ENCODE data around the gene NID1.
"Not testable (repeated sequence)": the region's sequence is repeated elsewhere in the genome, so short reads cannot be mapped to it uniquely, and the experiment has no call there.

The NID1 gene

DNA sequence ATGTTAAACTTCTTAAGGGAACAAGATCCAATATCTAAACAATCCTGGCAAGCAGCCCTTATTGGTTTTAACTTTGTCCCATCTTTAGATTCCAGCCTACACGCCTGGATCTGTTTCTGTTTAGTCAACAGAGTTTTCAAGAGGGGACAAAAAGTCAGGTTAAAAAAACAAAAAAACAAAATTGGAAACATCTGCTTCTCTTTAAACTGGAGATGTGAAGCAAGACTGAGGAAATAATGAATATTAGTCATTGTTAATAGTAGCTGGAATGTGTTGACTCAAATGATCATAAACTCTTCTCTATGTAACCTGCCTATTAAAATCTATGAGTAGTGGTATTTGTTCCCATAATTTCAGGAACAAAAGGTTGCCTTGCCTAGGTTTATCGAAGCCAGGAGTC, 55.0 kb downstream of the NID1 start:
- no peak overlapping the region for H3K9ac ChIP-seq (ENCODE audit: low read length)
- no peak overlapping the region for H3K4me3 ChIP-seq (ENCODE audit: low read length)
- H3K9me2 ChIP-seq (replicated peaks; ENCODE audit: insufficient read depth, low read length), result no peaks in the 10 kb centered on the region
- no peaks in the 10 kb centered on the region for H3K36me3 ChIP-seq (replicated peaks; ENCODE audit: insufficient read depth, low read length)
- H3K79me2 ChIP-seq (ENCODE audit: low read length), result no peaks in the 10 kb centered on the region
- no peaks in the 10 kb centered on the region for H3K4me1 ChIP-seq (ENCODE audit: low read length)
- H2AFZ ChIP-seq (ENCODE audit: low read length), result no peak overlapping the region
- no peaks in the 10 kb centered on the region for H3F3A ChIP-seq (ENCODE audit: insufficient read depth, low read length)
- TF ChIP-seq, protein P1, sequence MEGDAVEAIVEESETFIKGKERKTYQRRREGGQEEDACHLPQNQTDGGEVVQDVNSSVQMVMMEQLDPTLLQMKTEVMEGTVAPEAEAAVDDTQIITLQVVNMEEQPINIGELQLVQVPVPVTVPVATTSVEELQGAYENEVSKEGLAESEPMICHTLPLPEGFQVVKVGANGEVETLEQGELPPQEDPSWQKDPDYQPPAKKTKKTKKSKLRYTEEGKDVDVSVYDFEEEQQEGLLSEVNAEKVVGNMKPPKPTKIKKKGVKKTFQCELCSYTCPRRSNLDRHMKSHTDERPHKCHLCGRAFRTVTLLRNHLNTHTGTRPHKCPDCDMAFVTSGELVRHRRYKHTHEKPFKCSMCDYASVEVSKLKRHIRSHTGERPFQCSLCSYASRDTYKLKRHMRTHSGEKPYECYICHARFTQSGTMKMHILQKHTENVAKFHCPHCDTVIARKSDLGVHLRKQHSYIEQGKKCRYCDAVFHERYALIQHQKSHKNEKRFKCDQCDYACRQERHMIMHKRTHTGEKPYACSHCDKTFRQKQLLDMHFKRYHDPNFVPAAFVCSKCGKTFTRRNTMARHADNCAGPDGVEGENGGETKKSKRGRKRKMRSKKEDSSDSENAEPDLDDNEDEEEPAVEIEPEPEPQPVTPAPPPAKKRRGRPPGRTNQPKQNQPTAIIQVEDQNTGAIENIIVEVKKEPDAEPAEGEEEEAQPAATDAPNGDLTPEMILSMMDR (IDR thresholded peaks at IDR 0.05; ENCODE audit: low read length), result no peak
- TF ChIP-seq EZH2phosphoT487 (IDR thresholded peaks at IDR 0.05; ENCODE audit: low read length) (no peak), EZH2 (optimal IDR thresholded peaks at IDR 0.05; ENCODE audit: low read depth, low read length) (no peak)
- H4K20me1 ChIP-seq (ENCODE audit: insufficient read depth, low read length), result no peaks in the 10 kb centered on the region
- no peak overlapping the region for H3K27ac ChIP-seq (ENCODE audit: low read length)
- no peak overlapping the region for H3K4me2 ChIP-seq (ENCODE audit: low read depth, low read length)
- no peaks in the 10 kb centered on the region for H3K27me3 ChIP-seq (replicated peaks; ENCODE audit: insufficient read depth, low read length)
- no peak for DNase-seq
- no peaks in the 10 kb centered on the region for H3K9me3 ChIP-seq (replicated peaks; ENCODE audit: insufficient read depth, low read length)

DNA sequence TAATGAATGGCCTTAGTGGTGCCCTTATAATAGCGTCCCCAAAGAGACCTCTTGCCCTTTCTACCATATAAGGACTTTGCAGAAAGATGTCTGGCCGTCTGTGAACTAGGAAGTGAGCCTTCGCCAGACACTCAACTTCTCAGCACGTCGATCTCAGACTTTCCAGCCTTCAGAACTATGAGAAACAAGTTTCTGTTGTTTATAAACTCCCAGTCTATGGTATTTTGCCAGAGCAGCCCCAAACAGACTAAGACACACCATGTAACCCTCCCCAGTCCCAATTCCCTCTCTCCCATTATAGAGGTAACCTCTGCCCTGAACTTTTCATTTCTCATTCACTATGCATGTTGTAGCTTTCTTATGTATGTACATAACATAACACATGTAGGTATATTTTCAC, 55.7 kb downstream of the NID1 start:
- no peak overlapping the region for H3K27ac ChIP-seq (ENCODE audit: low read length)
- no peaks in the 10 kb centered on the region for H3K36me3 ChIP-seq (replicated peaks; ENCODE audit: insufficient read depth, low read length)
- no peaks in the 10 kb centered on the region for H3K9me3 ChIP-seq (replicated peaks; ENCODE audit: insufficient read depth, low read length)
- no peaks in the 10 kb centered on the region for H3F3A ChIP-seq (ENCODE audit: insufficient read depth, low read length)
- no peaks in the 10 kb centered on the region for H3K27me3 ChIP-seq (replicated peaks; ENCODE audit: insufficient read depth, low read length)
- H3K4me1 ChIP-seq (ENCODE audit: low read length), result no peaks in the 10 kb centered on the region
- no peak overlapping the region for H2AFZ ChIP-seq (ENCODE audit: low read length)
- no peak overlapping the region for H3K9ac ChIP-seq (ENCODE audit: low read length)
- H3K4me2 ChIP-seq (ENCODE audit: low read depth, low read length), result no peak overlapping the region
- no peaks in the 10 kb centered on the region for H4K20me1 ChIP-seq (ENCODE audit: insufficient read depth, low read length)
- no peak overlapping the region for H3K4me3 ChIP-seq (ENCODE audit: low read length)
- TF ChIP-seq, protein P1 (IDR thresholded peaks at IDR 0.05; ENCODE audit: low read length), result no peak
- TF ChIP-seq EZH2phosphoT487 (IDR thresholded peaks at IDR 0.05; ENCODE audit: low read length), result no peak
- no peak for TF ChIP-seq EZH2 (optimal IDR thresholded peaks at IDR 0.05; ENCODE audit: low read depth, low read length)
- H3K9me2 ChIP-seq (replicated peaks; ENCODE audit: insufficient read depth, low read length), result no peaks in the 10 kb centered on the region
- no peaks in the 10 kb centered on the region for H3K79me2 ChIP-seq (ENCODE audit: low read length)
- DNase-seq, result no peak

DNA sequence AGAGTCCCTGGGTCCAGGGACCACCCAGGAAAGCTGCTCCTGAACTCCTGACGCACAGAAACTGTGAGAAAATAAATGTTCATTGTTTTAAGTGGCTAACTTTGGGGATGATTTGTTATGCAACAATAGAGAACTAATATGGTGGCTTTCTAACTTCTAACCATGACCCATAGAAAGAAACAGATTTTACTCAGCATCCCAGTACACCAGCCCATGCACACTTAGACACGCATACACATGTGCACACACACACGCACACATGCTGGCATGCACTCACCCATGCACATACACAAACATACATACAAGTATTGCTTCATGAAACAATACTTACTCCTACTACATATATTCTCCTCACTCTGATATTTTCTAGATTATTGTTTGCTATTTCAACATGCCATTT, 57.1 kb downstream of the NID1 start:
- Histone ChIP-seq H3K9ac (ENCODE audit: low read length) (no peak overlapping the region), H3K79me2 (ENCODE audit: low read length) (no peaks in the 10 kb centered on the region), H3K36me3 (replicated peaks; ENCODE audit: insufficient read depth, low read length) (no peaks in the 10 kb centered on the region), H3K9me3 (replicated peaks; ENCODE audit: insufficient read depth, low read length) (no peaks in the 10 kb centered on the region), H3K9me2 (replicated peaks; ENCODE audit: insufficient read depth, low read length) (no peaks in the 10 kb centered on the region), H3K4me3 (ENCODE audit: low read length) (no peak overlapping the region), H2AFZ (ENCODE audit: low read length) (no peak overlapping the region), H3F3A (ENCODE audit: insufficient read depth, low read length) (no peaks in the 10 kb centered on the region), H3K27ac (ENCODE audit: low read length) (no peak overlapping the region), H4K20me1 (ENCODE audit: insufficient read depth, low read length) (no peaks in the 10 kb centered on the region), H3K4me1 (ENCODE audit: low read length) (no peaks in the 10 kb centered on the region), H3K4me2 (ENCODE audit: low read depth, low read length) (no peak overlapping the region), H3K27me3 (replicated peaks; ENCODE audit: insufficient read depth, low read length) (no peaks in the 10 kb centered on the region)
- TF ChIP-seq, protein P1 (IDR thresholded peaks at IDR 0.05; ENCODE audit: low read length), result no peak
- TF ChIP-seq EZH2 (optimal IDR thresholded peaks at IDR 0.05; ENCODE audit: low read depth, low read length) (no peak), EZH2phosphoT487 (IDR thresholded peaks at IDR 0.05; ENCODE audit: low read length) (no peak)
- DNase-seq, result no peak

DNA sequence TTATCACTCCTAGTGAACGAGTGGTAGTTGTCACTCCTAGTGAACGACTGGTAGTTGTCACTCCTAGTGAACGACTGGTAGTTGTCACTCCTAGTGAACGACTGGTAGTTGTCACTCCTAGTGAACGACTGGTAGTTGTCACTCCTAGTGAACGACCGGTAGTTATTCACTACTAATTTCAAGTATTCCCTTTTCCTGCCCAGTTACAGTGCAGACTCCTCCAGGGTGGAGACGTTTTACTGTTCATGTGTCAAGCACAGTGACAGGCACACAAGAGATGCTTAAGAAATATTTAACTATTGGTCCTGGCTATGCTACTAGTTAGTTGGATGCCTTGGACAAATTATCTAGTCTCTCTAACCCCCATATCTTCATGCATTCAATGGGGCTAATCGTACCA, 61.8 kb downstream of the NID1 start:
- not testable (repeated sequence) for H3F3A ChIP-seq (ENCODE audit: insufficient read depth, low read length); H3K27ac ChIP-seq (ENCODE audit: low read length); H3K9me3 ChIP-seq (replicated peaks; ENCODE audit: insufficient read depth, low read length); H3K79me2 ChIP-seq (ENCODE audit: low read length); H3K9ac ChIP-seq (ENCODE audit: low read length); H3K36me3 ChIP-seq (replicated peaks; ENCODE audit: insufficient read depth, low read length); H3K4me2 ChIP-seq (ENCODE audit: low read depth, low read length); H3K27me3 ChIP-seq (replicated peaks; ENCODE audit: insufficient read depth, low read length); H3K4me1 ChIP-seq (ENCODE audit: low read length); H2AFZ ChIP-seq (ENCODE audit: low read length); H3K9me2 ChIP-seq (replicated peaks; ENCODE audit: insufficient read depth, low read length); H4K20me1 ChIP-seq (ENCODE audit: insufficient read depth, low read length); H3K4me3 ChIP-seq (ENCODE audit: low read length); DNase-seq
